HG02981 (cell line): ENCODE measurements around the gene SEPTIN10.
A peak's percentile ranks its signal among the peaks of the same experiment; 100 is the strongest.
"Not testable (repeated sequence)": the region's sequence is repeated elsewhere in the genome, so short reads cannot be mapped to it uniquely, and the experiment has no call there.

Experiments
- ATAC-seq: cut with Tn5 transposase; IDR thresholded peaks from one replicate; pipeline ENCODE4 v1.9.1; 2021; ENCODE audit warnings: mild to moderate bottlenecking, moderate library complexity; ENCODE audit not compliant: unreplicated experiment

The SEPTIN10 gene

GRCh38 chr2:109613922-109614714 is at the start of gene SEPTIN10, which contains the start of gene SOWAHC:
TSS of gene SEPTIN10 (minus strand) at chr2:109613966. CDS start at chr2:109613827, 139 bp downstream.
TSS of gene SOWAHC (plus strand) at chr2:109614364. CDS start at chr2:109614490, 126 bp downstream.
- peak; percentile 78 for ATAC-seq

- ATAC-seq = no peak
Observed at GRCh38 chr2:109662889-109663288, 49.1 kb upstream of the SEPTIN10 start.

GRCh38 chr2:109660046-109660860 is 46.5 kb upstream of the SEPTIN10 start:
- ATAC-seq = no peak

GRCh38 chr2:109659396-109660045 is 45.8 kb upstream of the SEPTIN10 start:
- no peak for ATAC-seq

- ATAC-seq = no peak
Observed at GRCh38 chr2:109655287-109655686, 41.5 kb upstream of the SEPTIN10 start.

GRCh38 chr2:109654326-109655050 is 40.7 kb upstream of the SEPTIN10 start:
- ATAC-seq = no peak

- ATAC-seq = no peak
Observed at GRCh38 chr2:109649736-109650695, 36.2 kb upstream of the SEPTIN10 start.

- no peak for ATAC-seq
Observed at GRCh38 chr2:109648041-109648527, 34.3 kb upstream of the SEPTIN10 start.

GRCh38 chr2:109647636-109648035 is 33.9 kb upstream of the SEPTIN10 start:
- no peak for ATAC-seq

GRCh38 chr2:109646961-109647360 is 33.2 kb upstream of the SEPTIN10 start:
- no peak for ATAC-seq

GRCh38 chr2:109645412-109646184 is 31.8 kb upstream of the SEPTIN10 start:
- no peak for ATAC-seq

GRCh38 chr2:109644571-109645275 is 31.0 kb upstream of the SEPTIN10 start:
- no peak for ATAC-seq

- ATAC-seq = not testable (repeated sequence)
Observed at GRCh38 chr2:109640000-109640399, 26.2 kb upstream of the SEPTIN10 start.

GRCh38 chr2:109638795-109639194 is 25.0 kb upstream of the SEPTIN10 start:
- ATAC-seq = no peak

- ATAC-seq = no peak
Observed at GRCh38 chr2:109637749-109638570, 24.2 kb upstream of the SEPTIN10 start.

- ATAC-seq = no peak
Observed at GRCh38 chr2:109636317-109636716, 22.6 kb upstream of the SEPTIN10 start.
